NCI-H226 (cell line): ENCODE data around the gene PHPT1.
A peak's percentile ranks its signal among the peaks of the same experiment; 100 is the strongest.
"Not testable (repeated sequence)": the region's sequence is repeated elsewhere in the genome, so short reads cannot be mapped to it uniquely, and the experiment has no call there.

Source experiments
- DNase-seq: peaks from one replicate; pipeline ENCODE4 v3.0.0-alpha.2; 2015

The PHPT1 gene

DNA sequence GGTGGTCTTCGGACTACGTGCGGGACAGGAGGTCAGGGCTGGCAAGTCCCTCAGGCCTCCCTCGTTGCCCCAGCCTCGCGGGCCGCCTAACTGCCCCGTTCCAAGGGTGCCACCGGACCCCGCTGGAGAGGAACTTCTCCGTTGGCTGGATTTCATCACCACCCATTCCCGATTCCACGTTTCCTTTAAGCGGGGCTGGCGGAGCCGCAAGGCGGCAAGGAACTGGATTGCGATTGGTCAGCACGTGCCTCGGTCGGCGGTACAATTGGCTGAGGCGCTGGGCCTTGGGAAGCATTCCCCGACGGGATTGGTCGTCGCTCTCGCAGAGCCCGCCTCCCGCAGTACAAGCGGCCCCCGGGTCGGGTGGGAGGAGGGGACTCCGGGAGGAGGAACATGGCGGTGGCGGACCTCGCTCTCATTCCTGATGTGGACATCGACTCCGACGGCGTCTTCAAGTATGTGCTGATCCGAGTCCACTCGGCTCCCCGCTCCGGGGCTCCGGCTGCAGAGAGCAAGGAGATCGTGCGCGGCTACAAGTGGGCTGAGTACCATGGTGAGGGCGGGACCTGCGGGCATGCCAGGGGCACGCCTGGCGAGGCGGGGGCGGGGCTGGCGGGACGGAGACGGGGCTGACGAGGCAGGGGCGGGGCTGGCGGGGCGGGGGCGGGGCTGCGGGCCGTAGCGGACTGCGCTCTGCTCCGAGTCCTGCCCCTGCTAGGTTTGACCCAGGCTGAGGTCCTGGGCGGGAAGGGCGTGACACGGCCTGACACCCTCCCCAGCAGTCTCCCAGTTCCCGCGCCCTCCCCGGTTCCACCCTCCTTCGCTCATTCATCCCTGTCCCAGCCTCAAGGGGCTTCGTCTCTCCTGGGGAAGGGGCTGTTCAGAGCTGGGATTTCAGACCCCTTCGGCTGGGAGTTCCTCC is at the start of gene PHPT1:
Gene PHPT1 (plus strand): TSS at position 372 of the 922 bp plus-strand sequence. CDS start 22 bp downstream, at position 394.
- DNase-seq = peak; percentile 97

DNA sequence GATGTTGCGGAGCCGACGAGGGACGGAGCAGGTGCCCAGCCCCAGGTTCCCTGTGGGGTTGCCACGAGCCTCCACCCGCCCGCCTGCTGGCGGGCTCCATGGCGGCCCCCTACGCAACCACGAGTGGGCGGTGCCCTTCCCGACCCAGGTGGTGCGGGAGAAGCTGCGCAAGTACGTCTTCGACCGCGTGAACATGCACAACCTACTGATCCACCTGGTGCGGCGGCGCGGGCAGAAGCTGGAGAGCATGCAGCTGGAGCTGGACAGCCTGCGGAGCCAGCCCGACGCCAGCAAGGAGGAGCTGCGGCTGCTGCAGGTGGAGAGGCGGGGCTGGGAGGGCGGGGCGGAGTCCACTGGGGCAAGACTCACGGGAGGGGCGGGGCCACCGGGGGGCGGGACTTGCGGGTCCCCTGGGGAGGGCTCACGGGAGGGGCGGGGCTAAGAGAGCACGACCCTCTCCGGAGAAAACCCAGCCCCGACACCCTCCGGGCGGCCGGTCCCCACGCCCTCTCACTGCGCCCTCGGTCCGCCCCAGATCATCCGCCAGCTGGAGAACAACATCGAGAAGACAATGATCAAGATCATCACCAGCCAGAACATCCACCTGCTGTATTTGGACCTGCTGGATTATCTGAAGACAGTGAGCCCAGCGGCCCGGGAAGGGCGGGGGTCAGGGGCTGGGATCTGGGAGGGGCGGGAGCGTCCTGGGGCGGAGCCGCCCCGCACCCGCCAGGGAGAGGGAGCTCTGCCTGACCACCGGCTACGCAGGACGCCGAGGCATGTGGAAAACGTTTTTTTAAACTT is 49.2 kb upstream of the PHPT1 start:
- peak; percentile 73 for DNase-seq

DNA sequence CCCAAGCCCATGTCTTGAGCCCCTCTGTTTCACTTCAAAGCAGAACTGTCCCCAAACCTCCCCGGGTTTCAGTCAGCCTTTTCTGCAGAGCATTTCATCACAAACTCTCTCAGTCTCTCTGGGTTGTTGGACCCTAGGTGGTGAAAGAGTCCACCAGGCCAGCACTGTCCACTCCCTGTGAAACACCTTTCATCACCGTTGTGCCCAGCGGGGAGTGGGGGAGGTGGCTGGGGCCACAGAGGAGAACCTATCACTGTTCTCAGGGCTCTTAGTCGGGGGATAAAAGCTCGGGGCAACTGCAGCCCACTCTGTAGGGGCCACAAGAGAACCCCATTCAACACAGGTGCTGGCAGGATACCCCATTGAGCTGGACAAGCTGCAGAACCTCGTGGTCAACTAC is 46.9 kb upstream of the PHPT1 start:
- no peak for DNase-seq

DNA sequence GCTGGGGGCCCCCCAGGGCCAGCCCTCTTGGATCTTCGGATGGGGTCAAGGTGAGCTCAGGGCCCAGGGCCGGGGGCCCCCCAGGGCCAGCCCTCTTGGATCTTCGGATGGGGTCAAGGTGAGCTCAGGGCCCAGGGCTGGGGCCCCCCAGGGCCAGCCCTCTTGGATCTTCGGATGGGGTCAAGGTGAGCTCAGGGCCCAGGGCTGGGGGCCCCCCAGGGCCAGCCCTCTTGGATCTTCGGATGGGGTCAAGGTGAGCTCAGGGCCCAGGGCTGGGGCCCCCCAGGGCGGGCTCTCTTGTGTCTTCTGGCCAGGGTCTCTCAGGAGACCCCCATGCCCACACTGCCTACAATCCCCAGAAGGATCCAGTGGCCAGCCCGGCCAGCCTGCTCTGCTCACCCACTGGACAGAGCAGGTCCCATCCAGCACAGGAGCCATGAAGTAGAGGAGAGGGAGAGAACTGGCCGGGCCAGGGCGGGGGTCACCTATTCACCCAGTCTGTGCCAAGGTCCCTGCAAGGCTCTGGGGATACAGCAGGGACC is 46.1 kb upstream of the PHPT1 start:
- not testable (repeated sequence) for DNase-seq

DNA sequence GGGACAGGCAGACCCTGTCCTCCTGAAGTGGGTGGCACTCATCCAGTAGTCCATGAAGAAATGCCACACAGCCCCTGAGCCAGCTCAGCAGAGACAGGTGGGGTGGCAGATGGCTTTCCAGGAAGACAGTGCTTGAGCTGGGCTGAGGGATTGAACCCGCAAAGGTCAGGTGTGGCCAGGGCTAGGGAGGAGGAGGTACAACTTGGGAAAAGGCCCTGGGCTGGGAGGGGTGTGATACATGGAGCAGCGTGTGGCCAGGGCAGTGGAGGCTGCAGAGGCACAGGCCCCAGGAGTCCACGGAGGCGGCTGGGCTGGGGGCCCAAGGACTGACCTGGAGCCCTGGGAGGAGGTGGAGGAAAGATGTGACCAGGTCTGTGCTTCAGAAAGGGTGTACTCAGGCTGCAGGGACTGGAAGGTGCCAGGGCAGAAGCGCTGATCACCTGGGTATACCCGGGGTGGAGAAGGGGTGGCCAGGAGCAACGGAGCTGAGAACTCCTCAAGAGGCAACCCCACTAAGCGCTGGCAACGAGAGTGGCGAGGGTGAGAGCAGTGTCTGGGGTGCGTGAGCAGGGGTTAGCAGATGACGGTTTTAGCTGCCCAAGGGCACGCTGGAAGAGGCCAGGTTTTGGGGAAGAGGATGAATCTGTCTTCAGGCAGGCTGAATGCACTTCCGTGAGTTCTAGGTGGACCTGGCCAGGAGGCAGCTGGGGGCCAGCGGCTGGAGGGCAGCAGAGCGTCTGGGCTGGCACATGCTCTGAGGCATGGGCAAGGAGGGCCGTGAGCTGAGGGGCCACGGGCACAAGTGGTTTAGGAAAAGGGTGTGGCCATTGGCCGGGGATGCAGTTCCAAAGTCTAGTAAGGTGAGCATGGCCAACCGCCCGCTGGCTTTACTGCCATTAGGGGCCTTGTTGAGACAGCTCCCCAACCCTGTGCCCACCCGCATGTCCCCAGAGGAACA is 45.4 kb upstream of the PHPT1 start:
- DNase-seq = no peak

DNA sequence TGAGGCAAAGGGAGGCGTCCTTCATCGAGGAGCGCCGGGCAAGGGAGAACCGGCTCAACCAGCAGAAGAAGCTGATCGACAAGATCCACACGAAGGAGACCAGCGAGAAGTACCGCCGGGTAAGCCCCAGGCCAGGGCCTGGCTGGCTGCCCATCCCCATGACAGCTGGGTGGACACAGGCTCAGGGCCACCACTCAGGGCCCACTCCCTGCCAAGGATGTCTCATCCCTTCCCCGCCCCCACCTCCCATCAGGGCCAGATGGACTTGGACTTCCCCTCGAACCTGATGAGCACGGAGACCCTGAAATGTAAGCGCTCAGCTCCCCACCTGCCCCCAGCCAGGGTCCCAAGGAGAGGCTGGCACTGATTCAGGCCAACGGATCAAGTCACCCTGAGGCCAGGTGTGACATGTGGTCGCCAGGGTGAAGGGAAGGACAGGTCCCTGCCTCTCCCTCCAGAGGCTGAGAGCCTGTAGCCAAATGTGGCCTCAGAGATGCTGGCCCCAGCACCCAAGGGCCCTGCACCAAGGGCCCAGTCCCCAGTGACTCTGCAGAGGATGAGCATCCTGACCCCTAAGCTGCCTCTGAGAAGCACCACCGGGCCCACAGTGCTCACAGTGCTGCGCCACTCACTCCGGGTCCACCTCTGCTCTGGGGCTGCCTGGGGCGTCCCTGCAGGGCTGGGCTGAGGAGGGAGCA is 44.6 kb upstream of the PHPT1 start:
- no peak for DNase-seq

DNA sequence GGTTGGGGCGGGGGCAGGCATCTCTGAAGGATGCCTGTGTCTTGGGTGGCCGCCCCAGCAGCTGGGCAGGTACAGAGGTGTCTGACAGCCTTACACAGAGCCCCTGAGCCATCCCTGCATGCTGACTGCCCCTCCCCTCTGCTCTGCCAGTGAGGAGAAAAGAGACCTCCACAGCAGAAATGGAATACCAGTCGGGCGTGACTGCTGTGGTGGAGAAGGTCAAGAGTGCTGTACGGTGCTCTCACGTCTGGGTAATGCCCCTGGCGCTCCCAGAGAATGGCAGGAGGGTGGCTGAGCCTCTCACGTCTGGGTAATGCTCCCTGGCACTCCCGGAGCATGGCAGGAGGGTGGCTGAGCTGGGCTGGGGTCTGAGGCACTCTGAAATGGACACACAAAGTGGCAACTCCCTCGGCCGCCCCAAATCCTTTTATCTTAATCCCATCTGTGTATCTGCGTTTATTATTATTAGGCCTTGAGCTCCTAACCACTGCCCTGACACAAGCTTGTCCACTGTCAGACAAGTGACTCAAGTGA is 43.9 kb upstream of the PHPT1 start:
- DNase-seq = no peak

DNA sequence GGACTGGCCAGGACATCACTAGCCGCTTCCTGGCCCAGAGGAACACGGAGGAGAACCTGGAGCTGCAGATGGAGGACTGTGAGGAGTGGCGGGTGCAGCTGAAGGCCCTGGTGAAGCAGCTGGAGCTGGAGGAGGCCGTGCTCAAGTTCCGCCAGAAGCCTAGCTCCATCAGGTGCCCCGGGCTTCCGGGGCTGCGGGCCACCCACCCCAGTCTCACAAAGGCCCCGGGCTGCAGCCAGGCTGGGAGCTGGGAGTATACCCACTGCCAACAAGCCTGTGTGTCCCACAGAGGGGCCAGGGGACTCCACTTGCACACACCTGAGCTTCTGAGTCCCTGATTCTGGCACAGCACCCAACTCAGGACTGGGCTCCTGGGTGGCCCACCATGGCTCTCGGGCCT is 43.1 kb upstream of the PHPT1 start:
- no peak for DNase-seq

DNA sequence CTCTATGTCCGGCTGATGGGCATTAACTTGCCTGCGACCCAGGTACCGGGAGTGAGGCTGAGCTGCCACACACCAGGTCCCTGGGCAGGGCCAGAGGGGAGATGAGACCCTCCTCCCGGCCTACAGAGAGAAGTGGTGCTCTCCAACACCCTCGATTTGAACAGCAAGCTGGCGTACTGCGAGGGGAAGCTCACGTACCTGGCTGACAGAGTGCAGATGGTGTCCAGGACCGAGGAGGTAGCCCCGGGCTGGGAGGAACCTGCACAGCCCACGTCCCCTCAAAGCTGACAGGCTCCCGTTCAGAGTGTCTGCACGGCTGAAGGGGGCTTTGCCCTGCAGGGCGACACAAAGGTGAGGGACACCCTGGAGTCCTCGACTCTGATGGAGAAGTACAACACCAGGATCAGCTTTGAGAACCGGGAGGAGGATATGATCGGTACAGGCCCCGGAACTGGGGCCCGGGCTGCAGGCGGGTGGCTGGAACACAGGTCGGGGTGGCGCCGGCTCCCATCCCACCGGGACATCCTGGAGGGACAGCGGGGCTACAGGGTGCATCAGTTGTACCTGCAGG is 42.5 kb upstream of the PHPT1 start:
- DNase-seq = no peak

DNA sequence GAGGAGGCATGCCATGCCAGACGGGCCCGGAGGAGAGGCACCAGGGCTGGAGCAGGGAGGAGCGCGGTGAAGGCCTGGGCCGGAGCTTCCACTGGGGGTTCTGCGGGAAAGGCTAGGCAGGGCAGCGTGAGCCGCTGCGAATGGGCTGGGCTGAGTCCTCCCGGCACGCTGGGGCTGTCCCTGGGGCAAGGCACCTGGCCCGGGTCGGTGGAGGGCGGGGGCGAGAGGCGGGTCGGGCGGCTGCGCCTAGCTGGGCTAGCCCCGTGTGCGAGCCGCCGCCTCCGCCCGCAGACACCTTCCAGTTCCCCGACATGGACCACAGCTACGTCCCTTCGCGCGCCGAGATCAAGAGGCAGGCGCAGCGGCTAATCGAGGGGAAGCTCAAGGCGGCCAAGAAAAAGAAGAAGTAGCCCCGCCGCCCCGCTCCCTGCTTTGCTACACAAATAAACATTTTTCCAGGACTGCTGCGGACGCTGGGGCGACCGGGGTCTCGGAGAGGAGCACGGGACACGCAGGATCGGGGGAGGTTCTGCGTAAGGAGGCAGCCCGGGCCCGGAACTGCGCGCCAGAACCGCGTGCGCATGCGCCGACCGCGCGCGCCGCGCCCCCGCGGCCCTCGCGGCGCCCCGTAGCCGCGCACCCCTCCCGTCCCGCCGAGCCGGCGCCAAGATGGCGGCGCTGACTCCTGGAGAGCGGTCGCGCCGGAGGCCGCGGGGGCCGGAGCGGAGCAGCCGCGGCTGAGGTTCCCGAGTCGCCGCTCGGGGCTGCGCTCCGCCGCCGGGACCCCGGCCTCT is 41.7 kb upstream of the PHPT1 start, which contains the start of gene RABL6:
Gene RABL6 (plus strand): TSS at position 668 of the 794 bp plus-strand sequence. CDS start 249 bp downstream, outside the sequence.
- DNase-seq = peak; percentile 70

DNA sequence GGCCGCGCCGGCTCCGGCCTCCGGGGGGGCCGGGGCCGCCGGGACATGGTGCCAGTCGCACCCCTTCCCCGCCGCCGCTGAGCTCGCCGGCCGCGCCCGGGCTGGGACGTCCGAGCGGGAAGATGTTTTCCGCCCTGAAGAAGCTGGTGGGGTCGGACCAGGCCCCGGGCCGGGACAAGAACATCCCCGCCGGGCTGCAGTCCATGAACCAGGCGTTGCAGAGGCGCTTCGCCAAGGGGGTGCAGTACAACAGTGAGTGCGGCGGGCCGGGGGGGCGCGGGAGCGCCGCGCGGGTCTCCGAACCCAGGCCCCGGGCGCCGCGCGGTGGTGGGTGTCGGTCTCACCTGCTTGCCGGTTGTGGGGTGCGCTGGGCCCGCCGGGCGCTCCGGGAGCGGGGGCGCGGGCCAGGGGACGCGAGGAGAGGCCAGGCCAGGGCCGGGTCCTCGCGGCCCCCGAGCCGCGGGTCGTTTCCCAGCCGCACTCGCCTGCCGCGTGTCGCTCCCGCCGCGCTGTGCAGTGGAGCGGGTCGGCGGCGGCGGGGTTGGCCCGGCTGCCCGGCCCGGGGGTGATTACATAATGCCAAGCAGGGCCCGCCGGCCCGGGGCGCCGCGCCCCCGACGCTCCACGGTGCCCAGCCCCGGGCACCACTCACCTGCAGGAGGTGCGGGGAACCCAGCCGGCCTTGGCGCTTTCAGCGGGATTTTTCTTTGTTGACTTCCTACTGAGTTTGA is 41.0 kb upstream of the PHPT1 start:
- DNase-seq = no peak

DNA sequence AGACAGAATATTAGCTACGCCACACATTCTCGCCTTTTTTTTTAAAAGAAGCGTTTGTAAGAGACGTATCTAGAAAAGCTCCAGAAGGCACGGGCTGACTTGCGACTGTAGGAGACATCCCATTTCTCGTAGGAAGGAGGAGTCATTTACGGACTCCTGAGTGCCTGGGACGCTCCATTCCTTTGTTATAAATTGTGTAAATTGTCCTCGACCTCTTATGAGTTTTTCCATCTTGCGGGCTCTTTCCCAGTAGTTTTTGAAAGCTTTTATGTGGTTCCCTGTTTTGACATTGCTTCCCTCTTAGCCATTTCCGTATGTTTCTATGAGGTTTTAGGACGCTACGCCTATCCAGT is 40.4 kb upstream of the PHPT1 start:
- no peak for DNase-seq

DNA sequence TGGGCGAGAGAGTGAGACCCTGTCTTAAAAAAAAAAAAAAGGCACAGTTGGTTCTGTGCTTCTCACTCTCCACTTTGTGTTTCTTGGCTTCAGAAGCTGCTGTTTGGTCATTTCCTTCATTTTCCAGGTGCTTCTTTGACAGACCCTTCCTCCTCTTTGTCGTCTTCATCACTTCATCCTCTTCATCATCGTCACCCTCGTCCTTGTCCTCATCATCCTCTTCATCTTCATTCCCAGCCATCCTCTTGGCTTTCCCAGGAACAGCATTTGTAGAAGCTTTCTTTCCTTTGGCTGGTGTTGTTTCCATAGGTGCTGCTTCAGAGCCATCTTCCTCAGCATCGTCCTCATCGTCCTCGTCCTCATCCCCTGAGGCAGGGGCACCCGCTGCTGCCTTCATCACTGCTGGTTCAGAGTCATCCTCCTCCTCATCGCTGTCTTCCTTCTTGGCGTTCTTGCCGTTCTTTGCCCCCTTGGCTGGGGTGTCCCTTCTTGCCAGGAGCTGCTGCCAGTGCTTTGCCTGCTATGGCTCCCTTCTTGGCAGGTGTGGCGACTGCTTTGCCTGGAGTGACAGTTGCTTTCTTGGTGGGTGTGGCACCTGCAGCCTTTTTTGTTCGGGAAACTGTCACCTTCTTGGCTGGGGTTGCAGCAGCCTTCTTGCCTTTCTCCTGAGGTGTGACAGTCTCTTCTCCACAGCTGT is 34.3 kb upstream of the PHPT1 start:
- DNase-seq = no peak

DNA sequence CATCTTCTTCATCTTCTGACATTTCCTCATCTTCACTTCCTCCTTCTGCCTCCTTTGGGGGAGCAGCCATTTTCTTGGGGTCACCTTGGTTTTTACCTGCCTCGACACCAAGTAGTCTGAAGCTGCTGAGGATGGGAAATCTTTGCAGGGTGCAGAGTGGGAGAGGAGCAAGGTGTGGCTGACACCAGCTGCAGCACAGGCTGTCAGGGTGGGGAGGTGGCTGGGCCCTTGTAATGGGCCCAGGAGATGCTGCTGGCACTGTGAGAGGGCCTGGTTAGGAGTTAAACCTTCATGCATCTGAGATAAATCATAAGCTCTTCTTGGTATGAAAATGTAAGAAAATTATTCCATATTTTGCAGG is 33.8 kb upstream of the PHPT1 start:
- no peak for DNase-seq

DNA sequence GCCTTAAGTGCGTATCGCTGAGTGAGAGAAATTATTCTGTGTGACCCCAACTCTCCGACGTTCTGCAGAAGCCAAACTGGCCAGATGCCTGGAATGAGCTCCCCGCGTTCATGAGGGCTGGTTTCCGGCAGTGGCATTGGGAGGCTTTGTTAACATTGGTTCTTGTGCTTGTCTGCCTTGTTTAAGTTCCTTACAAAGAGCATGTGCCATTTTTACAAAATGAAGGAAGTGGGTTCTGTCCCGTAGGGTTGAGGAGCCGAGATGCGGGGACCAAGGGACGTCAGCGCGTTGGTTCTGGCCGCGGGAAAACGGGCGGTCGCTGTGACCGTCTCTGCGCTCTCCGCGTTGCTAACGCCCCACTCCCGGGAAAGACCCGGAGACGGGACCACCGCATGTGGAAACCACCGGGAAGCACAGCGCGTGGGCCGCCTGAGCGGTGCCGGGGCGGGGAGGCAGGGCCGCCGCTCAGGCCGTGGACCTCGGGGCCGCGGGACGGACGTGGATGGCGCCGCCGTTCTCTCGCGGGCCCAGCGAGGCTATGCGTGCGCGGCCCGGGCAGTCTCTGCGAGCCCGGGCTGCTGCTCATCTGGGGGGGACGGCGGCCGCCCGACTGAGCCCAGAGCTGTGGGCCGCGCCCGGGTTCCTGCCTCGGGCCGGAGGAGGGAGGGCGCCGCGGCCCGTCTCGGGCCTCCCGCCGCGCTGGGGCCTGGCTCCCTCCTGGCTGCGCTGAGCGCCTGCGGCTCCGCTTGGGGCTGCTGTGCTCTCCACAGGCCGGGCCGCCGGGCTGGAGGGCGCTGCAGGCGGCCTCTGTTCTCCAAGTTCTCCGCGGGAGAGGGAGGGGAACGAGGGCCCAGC is 28.0 kb upstream of the PHPT1 start:
- no peak for DNase-seq

DNA sequence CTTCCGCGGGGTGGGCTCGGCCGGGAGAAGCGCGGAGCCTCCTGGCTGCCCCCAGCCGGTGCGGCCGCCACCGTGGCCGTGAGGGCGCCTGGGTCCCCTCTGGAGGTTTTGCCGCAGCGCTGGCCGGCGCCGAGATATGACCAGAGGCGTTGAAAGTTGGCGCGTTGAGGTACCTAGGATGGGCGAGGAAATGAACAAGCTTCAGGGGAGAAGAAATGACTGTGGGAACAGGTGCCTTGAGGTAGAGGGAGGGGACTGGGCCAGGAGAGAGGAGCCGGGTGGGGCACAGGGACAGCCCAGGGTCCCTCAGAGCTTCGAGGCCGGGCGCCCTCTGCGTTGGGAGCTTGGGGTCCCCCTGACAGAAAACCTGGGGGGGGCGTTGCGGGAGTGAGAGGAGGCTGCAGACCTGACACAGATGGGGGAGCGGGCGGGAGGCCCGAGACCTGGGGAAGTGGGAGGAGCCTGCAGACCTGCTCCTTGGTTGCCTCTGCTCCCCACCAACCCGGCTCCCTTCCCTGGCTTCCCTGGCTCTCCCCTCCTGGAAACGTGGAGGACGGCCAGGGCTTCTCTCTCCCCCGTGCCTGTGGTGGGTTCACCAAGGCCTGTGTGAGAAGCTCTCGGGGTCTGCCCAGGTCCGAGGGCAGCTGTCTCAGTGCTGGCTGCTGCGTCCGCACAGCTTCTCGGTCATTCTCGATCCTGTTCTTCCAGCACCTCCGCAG is 27.2 kb upstream of the PHPT1 start:
- DNase-seq = no peak
